ENCODE data around the gene FRS2.
A peak's percentile ranks its signal among the peaks of the same experiment; 100 is the strongest.

Gene FRS2

DNA sequence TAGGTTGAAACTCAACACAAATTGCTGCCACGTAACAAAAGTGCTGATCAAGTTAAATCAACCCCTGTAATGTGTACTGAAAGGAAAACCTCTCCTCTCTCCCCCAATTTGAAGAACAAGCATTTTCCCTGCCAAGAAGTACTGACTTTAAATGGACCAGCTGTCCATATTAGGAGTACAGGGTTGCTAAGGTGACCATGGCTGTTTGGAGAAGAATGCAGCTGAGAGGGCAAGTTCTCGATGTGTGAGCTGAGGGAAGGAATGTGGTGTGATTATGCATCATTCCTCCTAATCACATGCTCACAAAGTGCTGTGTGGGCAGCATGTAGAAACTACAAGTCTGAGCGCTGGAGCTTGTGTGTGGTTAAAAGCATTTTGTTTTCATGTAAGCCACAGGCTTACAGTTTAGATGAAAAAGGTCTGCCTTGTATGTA lies 64.2 kb downstream of the FRS2 start:
- DNase-seq, result no peak

GRCh38 chr12:69540987-69541386 lies 70.8 kb downstream of the FRS2 start:
- no peak for DNase-seq

DNA sequence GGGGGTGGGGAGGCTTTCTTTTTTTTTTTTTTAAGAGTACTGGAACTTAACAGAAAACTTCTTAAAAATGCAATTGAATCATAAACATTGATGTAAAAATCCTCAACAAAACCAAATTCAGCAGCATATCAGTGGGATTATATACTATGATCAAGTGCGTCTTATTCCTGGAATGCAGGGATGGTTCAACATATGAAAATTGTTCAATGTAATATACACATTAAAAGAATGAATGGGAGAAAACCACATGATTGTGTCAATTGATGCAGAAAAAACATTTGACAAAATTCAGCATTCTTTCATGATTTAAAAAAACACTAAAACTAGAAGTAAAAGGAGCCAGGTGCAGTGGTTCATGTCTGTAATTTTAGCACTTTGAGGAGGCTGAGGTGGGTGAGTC lies 73.9 kb downstream of the FRS2 start:
- DNase-seq, result no peak

GRCh38 chr12:69545081-69545480 lies 74.9 kb downstream of the FRS2 start:
- no peak for DNase-seq

DNA sequence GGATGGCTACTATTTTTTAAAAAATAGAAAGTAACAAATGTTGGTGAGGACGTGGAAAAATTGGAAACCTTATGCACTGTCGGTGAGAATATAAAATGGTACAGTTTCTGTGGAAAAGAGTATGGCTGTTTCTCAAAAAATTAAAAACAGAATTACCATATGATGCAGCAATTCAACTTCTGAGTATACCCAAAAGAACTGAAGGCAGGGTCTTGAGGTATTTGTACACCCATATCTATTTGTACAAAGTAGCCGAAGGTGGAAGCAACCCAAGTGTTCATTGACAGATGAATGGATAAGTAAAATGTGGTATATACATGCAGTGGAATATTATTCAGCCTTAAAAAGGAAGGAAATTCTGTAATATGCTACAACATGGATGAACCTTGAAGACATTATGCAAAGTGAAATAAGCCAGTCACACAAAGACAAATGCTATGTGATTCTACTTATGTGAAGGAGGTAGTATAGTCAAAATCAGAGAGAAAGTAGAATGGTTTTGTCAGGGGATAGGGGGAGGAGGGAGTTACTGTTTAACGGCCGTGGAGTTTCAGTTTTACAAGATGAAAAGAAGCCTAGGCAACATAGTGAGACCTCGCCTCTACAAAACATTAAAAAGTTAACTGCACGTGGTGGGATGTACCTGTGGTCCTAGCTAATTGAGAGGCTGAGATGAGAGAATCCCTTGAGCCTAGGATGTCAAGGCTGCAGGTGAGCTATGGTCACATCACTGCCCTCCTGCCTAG lies 76.7 kb downstream of the FRS2 start:
- DNase-seq, result no peak

GRCh38 chr12:69548687-69549086 lies 78.5 kb downstream of the FRS2 start:
- DNase-seq, result no peak

- DNase-seq, result no peak
These were observed 80.6 kb downstream of the FRS2 start for GRCh38 chr12:69550569-69551350.

DNA sequence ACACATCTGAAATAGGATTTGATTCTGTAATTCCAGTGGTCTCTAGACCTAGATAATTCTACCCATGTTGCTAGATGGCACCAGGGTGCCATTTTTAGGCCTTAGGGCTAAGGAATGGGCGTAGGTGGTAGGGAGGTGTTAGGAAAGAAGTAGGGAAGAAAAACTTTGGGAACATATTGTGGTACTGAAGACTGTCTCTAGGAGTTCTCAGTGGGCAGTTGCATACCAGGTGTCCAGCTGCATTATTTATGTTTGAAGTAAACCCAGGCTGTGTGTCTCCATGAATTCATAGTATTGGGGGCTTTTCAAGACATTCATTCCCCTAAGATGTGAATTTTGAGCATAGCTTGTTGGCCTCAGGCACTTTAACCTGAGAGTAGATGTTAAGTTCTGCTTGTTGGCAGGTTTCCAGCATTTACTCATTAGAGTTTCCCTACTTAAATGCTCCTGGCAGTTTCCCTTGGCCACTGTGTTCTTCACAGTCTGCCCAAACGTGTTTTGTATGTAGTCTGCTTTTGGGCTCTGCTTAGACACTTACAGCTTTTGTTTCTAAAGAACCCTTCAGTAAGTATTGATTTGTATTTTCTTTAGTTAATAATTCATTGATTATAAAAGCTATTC lies 83.5 kb downstream of the FRS2 start:
- DNase-seq, result no peak

- no peak for DNase-seq
These were observed 85.3 kb downstream of the FRS2 start for GRCh38 chr12:69555461-69555860.

GRCh38 chr12:69556383-69556782 lies 86.2 kb downstream of the FRS2 start:
- no peak for DNase-seq

DNA sequence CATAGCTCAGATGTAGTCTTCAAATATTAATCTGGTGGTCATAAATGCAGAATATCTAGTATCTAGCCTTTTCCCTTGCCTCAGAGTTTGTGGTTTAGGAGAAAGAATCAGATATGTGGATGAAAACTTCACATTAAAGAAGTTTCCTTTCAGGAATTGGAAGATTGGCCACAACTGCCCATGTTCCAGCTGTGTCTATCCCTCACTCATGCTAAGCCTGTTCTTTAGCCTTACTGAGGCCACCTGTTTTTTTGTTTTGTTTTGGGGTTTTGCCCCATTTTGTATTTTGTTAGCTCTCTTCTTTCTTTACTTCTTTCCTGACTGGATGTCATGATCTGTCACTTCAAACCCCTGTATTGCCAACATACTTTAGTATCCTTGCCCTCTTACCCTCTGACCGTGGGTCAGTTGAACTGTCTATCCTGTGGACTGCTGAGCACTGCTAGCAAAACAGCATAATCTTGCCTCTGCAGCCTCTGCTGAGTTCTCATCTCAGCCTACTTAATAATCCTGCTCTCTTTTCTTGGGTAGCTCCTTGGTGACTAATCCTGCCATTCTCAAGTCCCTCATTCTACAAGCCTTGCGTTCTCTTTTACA lies 93.1 kb downstream of the FRS2 start:
- DNase-seq, result no peak

DNA sequence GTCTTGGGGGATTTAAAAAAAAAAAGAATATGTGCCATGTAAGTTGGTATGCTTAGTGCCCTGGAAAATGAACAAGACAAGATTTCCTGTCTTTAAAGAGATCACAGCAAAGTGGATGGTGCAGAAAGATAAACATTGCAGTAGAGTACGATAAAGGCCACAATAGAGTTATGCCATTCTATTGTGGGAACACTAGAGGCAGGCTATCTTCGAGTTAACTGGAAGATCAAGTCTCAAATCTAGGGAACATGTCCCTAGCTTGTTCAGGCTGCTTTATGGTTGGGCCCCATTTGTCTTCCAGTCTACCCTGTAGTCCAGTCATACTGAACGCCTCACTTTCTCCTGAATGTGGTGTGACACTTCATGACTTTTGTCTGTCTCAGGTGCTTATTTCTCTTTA lies 96.4 kb downstream of the FRS2 start:
- no peak for DNase-seq

DNA sequence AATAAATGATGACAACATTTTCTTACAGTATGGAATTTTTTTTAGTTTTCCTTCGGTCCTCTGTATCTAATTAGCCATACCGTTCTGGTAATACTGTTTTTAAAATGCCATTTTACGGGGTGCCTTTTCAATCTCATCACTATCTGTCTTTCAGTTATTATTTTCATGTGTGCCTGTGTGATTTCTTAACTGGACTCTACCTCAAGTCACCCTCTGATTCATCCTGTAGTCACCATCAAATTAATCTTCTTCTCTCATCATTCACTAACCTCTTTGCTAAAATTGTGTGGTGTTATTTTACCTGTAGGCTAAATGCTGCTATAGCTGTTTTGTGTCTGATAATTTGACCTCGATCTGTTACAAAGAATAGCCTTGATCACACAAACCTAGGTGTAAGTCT lies 99.0 kb downstream of the FRS2 start:
- no peak for DNase-seq

DNA sequence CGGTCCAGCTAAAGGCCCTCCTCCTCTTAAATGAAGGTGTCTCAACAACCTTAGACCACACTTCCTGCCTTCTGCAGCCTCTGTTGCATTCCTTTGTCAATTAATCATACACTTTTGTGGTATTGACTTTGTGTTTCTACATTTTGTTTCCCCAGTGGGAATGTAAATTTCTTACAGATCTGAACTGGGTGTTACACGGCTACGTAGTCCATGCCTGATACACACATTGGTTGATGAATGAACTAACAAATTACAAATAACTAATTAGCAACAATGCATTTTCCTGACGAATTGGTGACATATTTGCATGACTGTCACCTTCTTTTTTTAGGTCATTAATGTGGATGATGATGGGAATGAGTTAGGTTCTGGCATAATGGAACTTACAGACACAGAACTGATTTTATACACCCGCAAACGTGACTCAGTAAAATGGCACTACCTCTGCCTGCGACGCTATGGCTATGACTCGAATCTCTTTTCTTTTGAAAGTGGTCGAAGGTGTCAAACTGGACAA lies 99.9 kb downstream of the FRS2 start:
- DNase-seq, result no peak

GRCh38 chr12:69570545-69571399 lies 100.6 kb downstream of the FRS2 start:
- DNase-seq, result peak; percentile 64

- DNase-seq, result no peak
These were observed 105.2 kb downstream of the FRS2 start for GRCh38 chr12:69575346-69575745.

GRCh38 chr12:69578283-69578682 lies 108.1 kb downstream of the FRS2 start:
- no peak for DNase-seq

GRCh38 chr12:69579029-69579428 lies 108.8 kb downstream of the FRS2 start:
- DNase-seq, result no peak

DNA sequence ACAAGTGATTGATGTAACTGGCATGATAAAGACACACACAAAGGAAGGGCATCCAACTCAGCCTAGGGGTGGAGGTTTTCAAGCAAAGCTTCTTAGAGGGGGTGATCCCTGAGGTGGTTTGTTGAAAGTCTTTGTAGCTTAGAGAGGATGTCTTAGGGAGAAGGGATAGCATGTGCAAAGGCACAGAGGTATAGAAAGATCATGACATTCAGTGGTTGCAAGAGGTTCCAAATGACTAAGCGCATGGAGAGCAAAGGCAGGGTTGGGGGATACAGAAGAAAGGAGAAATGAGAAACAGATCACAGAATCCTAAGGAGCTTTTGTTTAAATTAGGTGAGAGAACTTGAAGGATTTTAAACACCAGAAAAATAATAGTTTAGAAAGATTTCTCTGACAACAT lies 109.9 kb downstream of the FRS2 start:
- no peak for DNase-seq

DNA sequence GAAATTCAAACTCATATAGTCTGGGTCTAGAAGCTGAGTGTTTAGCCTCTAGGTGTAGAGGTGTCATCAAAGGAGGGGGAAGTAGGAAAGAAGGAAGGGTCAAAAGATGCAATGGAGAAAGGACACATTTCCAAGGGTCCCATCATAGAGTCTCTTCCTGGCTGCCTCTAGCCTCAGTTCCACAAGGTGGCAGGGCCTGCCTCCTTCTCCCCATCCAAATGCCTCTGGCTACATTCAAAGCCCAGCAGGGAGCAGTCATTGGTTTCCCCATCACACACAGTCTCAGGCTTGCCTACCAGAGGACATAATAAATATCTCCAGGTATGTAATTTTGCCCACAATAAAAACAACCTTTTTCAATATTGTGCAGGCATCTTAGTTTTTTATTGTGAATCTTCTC lies 113.0 kb downstream of the FRS2 start:
- no peak for DNase-seq

DNA sequence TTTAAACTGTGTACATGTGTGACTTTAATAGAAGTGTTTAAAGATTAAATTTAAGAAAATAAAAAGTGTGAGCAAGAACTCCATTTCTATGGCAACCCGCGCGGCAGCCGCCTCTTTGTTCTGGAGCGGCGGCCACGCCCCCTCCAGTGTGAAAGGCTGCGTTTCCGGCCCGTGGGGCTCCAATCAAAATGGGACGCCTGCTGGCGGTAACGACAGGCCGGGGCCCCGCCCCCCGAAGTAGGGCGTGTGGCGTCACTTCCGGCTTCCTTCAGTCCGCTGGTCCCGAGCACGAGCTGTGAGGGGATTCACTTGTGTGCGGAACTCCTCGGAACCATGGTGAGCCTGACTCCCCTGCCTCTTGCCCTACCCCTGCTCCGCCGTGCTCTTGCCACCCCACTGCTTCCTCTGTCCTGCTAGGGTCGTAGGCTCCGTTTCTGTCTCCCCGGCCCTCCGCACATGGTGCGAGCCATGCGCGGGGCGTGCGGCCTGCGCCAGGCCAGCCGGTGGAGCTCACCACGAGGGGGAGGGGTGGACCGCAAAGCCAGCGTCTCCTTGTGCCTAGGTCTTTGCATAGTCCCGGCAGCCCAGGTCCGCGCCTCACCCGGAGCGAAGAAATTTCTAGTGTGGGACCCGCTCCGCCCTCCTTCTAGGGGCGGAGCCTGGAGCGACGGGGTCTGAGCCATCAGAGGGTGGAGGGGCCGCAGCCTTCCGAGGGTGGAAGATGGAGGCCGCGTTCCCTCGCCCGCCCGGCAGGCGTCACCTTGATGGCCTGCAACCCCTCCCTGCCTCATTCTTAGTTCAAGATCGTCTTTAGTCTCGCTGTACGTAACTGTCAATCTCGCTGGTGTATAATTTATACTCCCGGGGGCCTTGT lies 115.2 kb downstream of the FRS2 start, which contains the start of gene CCT2:
CCT2 (plus strand) TSS at position 271 of the 874 bp plus-strand sequence; CDS start at position 334, 63 bp downstream.
- peak; percentile 98 for DNase-seq

All from CD4-positive, alpha-beta T cell treated with Interleukin-17A for 4 hours (primary cell).